Endothelial cell of umbilical vein (primary cell): Measurements from ENCODE around the gene TNFRSF14. TPM values are rescaled to one million over a fixed set of nuclear protein-coding genes. Genes with fewer than 3 reads are reported as not detected.

Experiments used
- BruUV-seq: library from RNA; stranded (reverse); fragments of 400-500 nt; replicated peaks from 2 replicates; lab custom pipeline; 2021; lab: Mats Ljungman, UMichigan
- CTCF ChIA-PET: fragments of 300-600, 350-600 bp; sonication (Branson Sonifier 250); formaldehyde crosslinking; loops from one replicate; lab custom pipeline; 2021; ENCODE audit warnings: antibody characterized with exemption, inconsistent platforms; lab: Charles Lee
- POLR2A ChIA-PET: fragments of 300-600, 350-600 bp; sonication (Branson Sonifier 250); formaldehyde crosslinking; loops from one replicate; lab custom pipeline; 2021; ENCODE audit warnings: antibody characterized with exemption, inconsistent platforms; lab: Charles Lee
- DNase-seq: peaks from one replicate; pipeline ENCODE4 v3.0.0-alpha.2; 2011; ENCODE audit warnings: low read depth, low spot score
- FAIRE-seq: peaks from 2 replicates; lab custom pipeline; 2011; peaks lifted over from hg19 to GRCh38; lab: Jason Lieb, UNC
- H2AFZ ChIP-seq: 2 replicates; pipeline ENCODE4 v1.6.0; 2012; ENCODE audit warnings: low read depth, low read length, control low read depth, inconsistent platforms
- H3K27ac ChIP-seq: 2 replicates; pipeline ENCODE4 v1.5.1; 2011; ENCODE audit warnings: low read depth, mild to moderate bottlenecking, control low read depth, low read length, moderate library complexity; ENCODE audit not compliant: insufficient read depth
- H3K27me3 ChIP-seq, 2 experiments: 2 replicates each; pipeline versions ENCODE4 v1.6.0 to v1.6.1; 2011; ENCODE audit warnings: low read length in 2 of 2, mixed read lengths in 1 of 2; ENCODE audit not compliant: control insufficient read depth in 2 of 2, insufficient read depth in 2 of 2
- H3K36me3 ChIP-seq, 2 experiments: 2 replicates in 1 of 2; 3 replicates in 1 of 2; pipeline ENCODE4 v1.5.1; 2011; ENCODE audit warnings: low read length in 2 of 2, mild to moderate bottlenecking in 1 of 2, moderate library complexity in 1 of 2; ENCODE audit not compliant: control insufficient read depth in 2 of 2, insufficient read depth in 2 of 2; ENCODE audit errors: extremely low read depth in 1 of 2
- H3K4me1 ChIP-seq: 3 replicates; pipeline ENCODE4 v1.5.1; 2011; ENCODE audit warnings: mild to moderate bottlenecking, low read length; ENCODE audit not compliant: control insufficient read depth, insufficient read depth; ENCODE audit errors: extremely low read depth
- H3K4me2 ChIP-seq: 2 replicates; pipeline ENCODE4 v1.6.1; 2011; ENCODE audit warnings: low read length, control low read depth, mixed read lengths; ENCODE audit not compliant: insufficient read depth
- H3K4me3 ChIP-seq, 3 experiments: fragments of 200-600 bp in 1 of 3; sonication (generic), shearing (Covaris generic) in 1 of 3; replicated peaks in 1 of 3; 2 replicates each; pipeline ENCODE4 v1.5.1; 2011 to 2016; ENCODE audit warnings: control low read depth in 3 of 3, low read length in 3 of 3, mild to moderate bottlenecking in 2 of 3, inconsistent platforms in 1 of 3, low read depth in 1 of 3, moderate library complexity in 1 of 3; ENCODE audit not compliant: insufficient read depth in 1 of 3
- H3K79me2 ChIP-seq: 2 replicates; pipeline ENCODE4 v1.6.0; 2012; ENCODE audit warnings: low read length, inconsistent platforms; ENCODE audit not compliant: control insufficient read depth, insufficient read depth
- H3K9ac ChIP-seq: replicated peaks from 2 replicates; pipeline ENCODE3; 2011; ENCODE audit warnings: low read length, control low read depth; ENCODE audit not compliant: insufficient read depth; ENCODE audit errors: extremely low read depth
- H3K9me1 ChIP-seq: replicated peaks from 3 replicates; pipeline ENCODE4 v1.6.0; 2011; ENCODE audit warnings: mild to moderate bottlenecking, low read length; ENCODE audit not compliant: control insufficient read depth, insufficient read depth; ENCODE audit errors: extremely low read depth
- H3K9me3 ChIP-seq: replicated peaks from 2 replicates; pipeline ENCODE4 v1.5.1; 2012; ENCODE audit warnings: low read length, inconsistent platforms; ENCODE audit not compliant: control insufficient read depth, insufficient read depth
- H4K20me1 ChIP-seq: replicated peaks from 2 replicates; pipeline ENCODE3; 2011; ENCODE audit warnings: mild to moderate bottlenecking, low read length; ENCODE audit not compliant: control insufficient read depth, insufficient read depth; ENCODE audit errors: extremely low read depth
- CTCF ChIP-seq, 2 donors: IDR thresholded peaks; 1 replicate in 1 of 2; 2 replicates in 1 of 2; pipeline ENCODE4 v1.5.1; 2011; ENCODE audit warnings: low read length in 2 of 2, mild to moderate bottlenecking in 2 of 2, moderate library complexity in 2 of 2, control low read depth in 1 of 2, inconsistent platforms in 1 of 2, low read depth in 1 of 2; ENCODE audit not compliant: insufficient read depth in 1 of 2; ENCODE audit errors: extremely low read depth in 1 of 2
- EZH2 ChIP-seq: IDR thresholded peaks from 2 replicates; pipeline ENCODE4 v1.6.1; 2012; ENCODE audit warnings: borderline replicate concordance, low read depth, mild to moderate bottlenecking, moderate library complexity, low read length, inconsistent platforms; ENCODE audit not compliant: severe bottlenecking
- FOS ChIP-seq: IDR thresholded peaks from 2 replicates; pipeline ENCODE4 v1.6.1; 2011; ENCODE audit warnings: mild to moderate bottlenecking, low read length, moderate library complexity, borderline replicate concordance; ENCODE audit not compliant: insufficient read depth
- GATA2 ChIP-seq: IDR thresholded peaks from 2 replicates; pipeline ENCODE4 v1.7.0; 2011; ENCODE audit warnings: low read depth, mild to moderate bottlenecking, moderate library complexity, mixed read lengths, low read length; ENCODE audit not compliant: insufficient read length, insufficient read depth
- JUN ChIP-seq: IDR thresholded peaks from 2 replicates; pipeline ENCODE4 v1.6.1; 2011; ENCODE audit warnings: borderline replicate concordance, low read depth; ENCODE audit not compliant: insufficient read length, insufficient read depth
- MAX ChIP-seq: IDR thresholded peaks from 2 replicates; pipeline ENCODE4 v1.6.1; 2011; ENCODE audit not compliant: insufficient read depth, insufficient read length
- MYC ChIP-seq: IDR thresholded peaks from one replicate; pipeline ENCODE4 v1.6.1; 2011; ENCODE audit warnings: mild to moderate bottlenecking, low read depth, low read length
- POLR2A ChIP-seq: IDR thresholded peaks from 2 replicates; pipeline ENCODE4 v1.6.1; 2012; ENCODE audit warnings: low read depth, mild to moderate bottlenecking, control low read depth, low read length
- POLR2AphosphoS5 ChIP-seq: IDR thresholded peaks from 2 replicates; pipeline ENCODE4 v1.6.1; 2012; ENCODE audit warnings: low read depth, mild to moderate bottlenecking, control low read depth, low read length, moderate library complexity; ENCODE audit not compliant: insufficient read depth
- dilution Hi-C: fragments of 300-500 bp; cut with MboI; formaldehyde crosslinking; loops from one replicate; pipeline ENCODE4 v1.15.0; 2019; ENCODE audit warnings: low sequenced_read_pairs; ENCODE audit not compliant: extremely low pct_ligation_motif_present
- intact Hi-C: fragments of 100-400 bp; cut with micrococcal nuclease; formaldehyde crosslinking; loops from one replicate; pipeline ENCODE4 v1.10.0; 2022
- polyA plus RNA-seq, 4 experiments: library from polyadenylated mRNA; depleted of rRNA in 3 of 4; stranded (reverse) in 3 of 4; unstranded in 1 of 4; fragments of >200 nt; gene quantifications; 2 replicates each; pipeline versions ENCODE4 v1.2.1 to v1.2.3, GENCODE V29; 2011 to 2012; ENCODE audit warnings: missing spikeins in 1 of 4
- total RNA-seq: library from RNA; stranded (reverse); gene quantifications from 2 replicates; pipeline ENCODE4 v1.2.3, GENCODE V29; 2021

TNFRSF14 gene
- total and polyA plus RNA-seq, 2 donors (not counting 3 experiments of a cell fraction or from before 2014, with no cell fraction given), result 40.9 to 49.4 TPM

- Histone ChIP-seq H3K27ac (no peak overlapping the region), H3K9me1 (no peaks in the 10 kb centered on the region), H3K4me3 (no peak overlapping the region), H4K20me1 (no peaks in the 10 kb centered on the region), H3K4me1 (peaks cover 12% of the 10 kb centered on the region), H3K9me3 (no peaks in the 10 kb centered on the region), H2AFZ (no peak overlapping the region), H3K36me3 (peaks cover 0 to 9% of the 10 kb centered on the region in 2 experiments), H3K27me3 (no peaks in the 10 kb centered on the region), H3K9ac (no peak overlapping the region), H3K79me2 (no peaks in the 10 kb centered on the region), H3K4me2 (no peak overlapping the region)
- BruUV-seq, result no TSS peak
- no peak for TF ChIP-seq EZH2
- no peak for TF ChIP-seq POLR2A
- TF ChIP-seq CTCF (IDR thresholded peaks at IDR 0.05; ENCODE audit: extremely low read depth in 1 of 2, insufficient read depth in 1 of 2, low read depth in 1 of 2, low read length in 2 of 2), result no peak
- TF ChIP-seq MYC, result no peak
- no peak for TF ChIP-seq MAX
- no peak for TF ChIP-seq GATA2
- TF ChIP-seq FOS, result no peak
- no peak for TF ChIP-seq POLR2AphosphoS5
- TF ChIP-seq JUN, result no peak
- CTCF ChIA-PET, result interaction anchor here (1.5 to 2.8 kb wide), 2 partner anchors 26 to 33 kb away, joined by 3 to 14 read pairs; partner anchors contain the start of genes PANK4 and PRXL2B
- no peak for FAIRE-seq
- dilution Hi-C loops (no loop called here), intact Hi-C loops (no loop called here)
- POLR2A ChIA-PET, result no interaction called here
- DNase-seq, result no peak
Measured at GRCh38 chr1:2559509-2560298, 3.5 kb downstream of the TNFRSF14 start.
